Measurements from ENCODE around the gene WASF3. TPM values are rescaled to one million over a fixed set of nuclear protein-coding genes. Genes with fewer than 3 reads are reported as not detected.

The WASF3 gene
- total RNA-seq, 4 donors from 2014 or later: 0.75 to 4.9 (median 2.3) TPM

DNA sequence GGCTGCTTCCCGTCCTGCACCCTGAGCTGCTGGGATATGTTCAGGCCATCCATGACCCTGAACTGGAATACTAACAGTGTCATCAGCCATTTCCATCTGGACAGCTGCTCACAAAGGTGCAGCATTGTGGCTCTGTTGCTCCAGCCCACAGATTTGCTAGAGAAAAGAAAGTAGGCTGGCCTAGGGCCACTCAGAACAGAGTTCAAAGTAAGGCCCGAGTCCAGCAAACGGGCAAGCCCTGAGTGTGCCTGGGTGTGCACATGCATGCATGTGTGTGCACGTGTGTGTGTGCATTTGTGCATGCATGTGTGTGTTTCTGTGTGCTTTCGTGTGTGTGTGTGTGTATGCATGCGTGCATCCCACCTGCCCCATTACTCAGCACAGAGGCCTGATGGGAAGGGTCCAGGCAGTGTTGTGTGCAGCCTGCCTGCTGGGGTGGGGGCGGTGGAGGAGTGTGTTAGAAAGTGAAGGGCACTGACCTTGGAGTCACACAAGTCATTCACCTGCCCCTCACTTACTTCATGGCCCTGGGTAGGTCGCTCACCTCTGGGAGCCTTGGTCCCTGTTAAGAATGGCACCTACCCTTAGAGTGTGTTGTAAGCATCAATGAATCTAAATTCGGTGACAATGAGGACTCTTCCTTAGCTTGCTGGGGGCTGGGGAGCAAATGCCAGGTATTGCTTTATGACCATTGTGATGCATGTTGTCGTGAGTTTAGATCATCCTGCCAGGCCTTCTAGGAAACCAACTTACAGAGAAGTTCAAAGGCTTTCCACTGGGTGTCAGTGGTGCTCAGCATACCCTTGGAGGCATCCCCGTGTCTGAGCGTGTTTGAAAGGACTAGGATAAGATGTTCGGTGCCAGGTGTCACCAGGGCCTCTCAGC lies 149.9 kb downstream of the WASF3 start:
- DNase-seq: no peak
- Histone ChIP-seq H3K4me1 (no peaks in the 10 kb centered on the region), H3K27me3 (peaks cover 3% of the 10 kb centered on the region), H3K27ac (no peak overlapping the region), H3K36me3 (no peaks in the 10 kb centered on the region), H3K4me3 (no peak overlapping the region), H3K9me3 (no peaks in the 10 kb centered on the region)
- intact Hi-C loops (cut with DNase I; ENCODE audit: low total_unique reads) (no loop called here), in situ Hi-C loops (cut with MboI; ENCODE audit: low pct_ligation_motif_present in 1 of 4, low pct_unique_long_range_greater_than_20kb in 1 of 4, low sequenced_read_pairs in 3 of 4) (loop anchor here in 2 of 4 donors (10.0 to 25.0 kb wide), 2 partner anchors 230 to 523 kb away; no protein-coding TSS in a partner anchor)
- 46% methylated on average over 13 of the region's 13 CpGs; no CpG with 5 or more reads in 1 of the 2 donors for whole genome bisulfite sequencing, 2 donors (ENCODE audit: low coverage in 1 of 2)
- TF ChIP-seq POLR2A (IDR thresholded peaks at IDR 0.05) (no peak), POLR2AphosphoS5 (IDR thresholded peaks at IDR 0.05) (no peak)
- TF ChIP-seq, protein P1, sequence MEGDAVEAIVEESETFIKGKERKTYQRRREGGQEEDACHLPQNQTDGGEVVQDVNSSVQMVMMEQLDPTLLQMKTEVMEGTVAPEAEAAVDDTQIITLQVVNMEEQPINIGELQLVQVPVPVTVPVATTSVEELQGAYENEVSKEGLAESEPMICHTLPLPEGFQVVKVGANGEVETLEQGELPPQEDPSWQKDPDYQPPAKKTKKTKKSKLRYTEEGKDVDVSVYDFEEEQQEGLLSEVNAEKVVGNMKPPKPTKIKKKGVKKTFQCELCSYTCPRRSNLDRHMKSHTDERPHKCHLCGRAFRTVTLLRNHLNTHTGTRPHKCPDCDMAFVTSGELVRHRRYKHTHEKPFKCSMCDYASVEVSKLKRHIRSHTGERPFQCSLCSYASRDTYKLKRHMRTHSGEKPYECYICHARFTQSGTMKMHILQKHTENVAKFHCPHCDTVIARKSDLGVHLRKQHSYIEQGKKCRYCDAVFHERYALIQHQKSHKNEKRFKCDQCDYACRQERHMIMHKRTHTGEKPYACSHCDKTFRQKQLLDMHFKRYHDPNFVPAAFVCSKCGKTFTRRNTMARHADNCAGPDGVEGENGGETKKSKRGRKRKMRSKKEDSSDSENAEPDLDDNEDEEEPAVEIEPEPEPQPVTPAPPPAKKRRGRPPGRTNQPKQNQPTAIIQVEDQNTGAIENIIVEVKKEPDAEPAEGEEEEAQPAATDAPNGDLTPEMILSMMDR (IDR thresholded peaks at IDR 0.05): peak; percentile 26 to 56 (median 50)

DNA sequence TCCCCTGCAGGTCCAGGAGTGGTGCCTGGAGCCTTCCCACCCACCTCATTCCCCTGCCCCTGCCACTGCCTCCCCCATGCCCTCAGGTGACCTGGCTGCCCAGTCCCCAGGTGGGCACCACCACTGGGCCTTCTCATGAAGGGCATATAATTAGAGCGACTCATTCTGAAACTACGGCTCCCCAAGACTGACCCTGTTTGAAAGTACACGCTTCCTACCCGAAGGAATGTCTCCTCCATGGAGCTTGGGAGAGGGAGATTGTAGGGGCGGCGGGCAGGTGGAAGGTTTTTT lies 150.5 kb downstream of the WASF3 start:
- Histone ChIP-seq H3K4me3 (no peak overlapping the region), H3K36me3 (no peaks in the 10 kb centered on the region), H3K27ac (no peak overlapping the region), H3K27me3 (no peaks in the 10 kb centered on the region), H3K4me1 (no peaks in the 10 kb centered on the region), H3K9me3 (no peaks in the 10 kb centered on the region)
- 91% methylated on average over 4 to 6 of the region's 6 CpGs for WGBS, 2 donors (ENCODE audit: low coverage in 1 of 2)
- in situ Hi-C loops (cut with MboI; ENCODE audit: low pct_ligation_motif_present in 1 of 4, low pct_unique_long_range_greater_than_20kb in 1 of 4, low sequenced_read_pairs in 3 of 4) (loop anchor here in 2 of 4 donors (10.0 to 25.0 kb wide), 2 partner anchors 229 to 523 kb away; no protein-coding TSS in a partner anchor), intact Hi-C loops (cut with DNase I; ENCODE audit: low total_unique reads) (no loop called here)
- DNase-seq: no peak
- TF ChIP-seq POLR2AphosphoS5 (IDR thresholded peaks at IDR 0.05) (no peak), EP300 (IDR thresholded peaks at IDR 0.05; ENCODE audit: low read depth) (no peak), POLR2A (IDR thresholded peaks at IDR 0.05) (no peak)
- TF ChIP-seq, protein P1 (IDR thresholded peaks at IDR 0.05): no peak

DNA sequence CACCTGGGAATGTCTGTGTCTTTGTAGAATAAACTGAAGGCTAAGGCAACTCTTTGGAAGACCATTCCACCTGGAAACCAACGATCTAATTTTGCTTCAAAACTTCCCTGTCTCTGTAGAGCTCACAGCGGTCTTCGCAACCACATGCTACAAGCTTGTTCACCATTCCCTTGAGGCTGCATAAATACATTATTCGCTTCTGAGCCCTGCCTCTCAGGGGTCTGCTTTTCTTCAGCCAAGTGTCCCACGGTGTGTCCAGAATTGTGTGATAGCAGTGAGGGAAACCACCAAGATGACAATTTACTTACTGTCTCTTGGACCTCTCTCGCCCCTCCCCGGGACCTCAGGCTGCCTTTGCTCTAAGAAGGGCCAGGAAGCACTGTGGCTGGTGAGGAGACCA lies 152.0 kb downstream of the WASF3 start:
- intact Hi-C loops (cut with DNase I; ENCODE audit: low total_unique reads): no loop called here
- H3K4me1 ChIP-seq: no peaks in the 10 kb centered on the region
- H3K36me3 ChIP-seq: no peaks in the 10 kb centered on the region
- no peak overlapping the region for H3K4me3 ChIP-seq
- WGBS, 2 donors (ENCODE audit: low coverage in 1 of 2): 71 to 81% methylated on average over 4 to 7 of the region's 7 CpGs
- no peak for TF ChIP-seq EP300 (IDR thresholded peaks at IDR 0.05; ENCODE audit: low read depth)
- TF ChIP-seq POLR2AphosphoS5 (IDR thresholded peaks at IDR 0.05): no peak
- no peak for TF ChIP-seq POLR2A (IDR thresholded peaks at IDR 0.05)
- TF ChIP-seq, protein P1 (IDR thresholded peaks at IDR 0.05): no peak
- DNase-seq: no peak
- in situ Hi-C loops (cut with MboI; ENCODE audit: low pct_ligation_motif_present in 1 of 4, low pct_unique_long_range_greater_than_20kb in 1 of 4, low sequenced_read_pairs in 3 of 4): loop anchor here in 2 of 4 donors (10.0 to 25.0 kb wide), 2 partner anchors 228 to 525 kb away; no protein-coding TSS in a partner anchor
- H3K27me3 ChIP-seq: no peaks in the 10 kb centered on the region
- H3K9me3 ChIP-seq: no peaks in the 10 kb centered on the region
- no peak overlapping the region for H3K27ac ChIP-seq

DNA sequence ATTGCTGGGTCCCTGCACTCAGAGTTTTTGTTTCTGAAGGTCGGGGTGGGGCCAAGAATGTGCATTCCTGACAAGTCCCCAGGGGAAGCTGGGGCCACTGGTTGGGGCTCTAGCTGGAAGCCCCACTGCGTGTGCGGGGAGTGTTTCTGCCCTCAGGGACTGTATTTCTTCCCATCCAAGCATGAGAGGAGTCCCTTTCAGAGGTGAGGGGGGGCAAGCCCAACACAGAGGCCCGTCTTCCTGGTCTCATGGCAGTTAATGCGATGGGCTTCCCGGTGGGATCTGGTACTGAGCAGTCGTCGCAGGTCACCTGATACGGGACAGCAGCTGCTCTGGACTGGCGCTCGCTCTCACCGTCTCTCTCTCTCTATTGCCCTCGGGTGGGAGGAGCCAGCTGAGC lies 152.7 kb downstream of the WASF3 start:
- intact Hi-C loops (cut with DNase I; ENCODE audit: low total_unique reads) (no loop called here), in situ Hi-C loops (cut with MboI; ENCODE audit: low pct_ligation_motif_present in 1 of 4, low pct_unique_long_range_greater_than_20kb in 1 of 4, low sequenced_read_pairs in 3 of 4) (loop anchor here in 1 of 4 donors (25.0 kb wide), 1 partner anchor 227 kb away; no protein-coding TSS in a partner anchor)
- TF ChIP-seq EP300 (IDR thresholded peaks at IDR 0.05; ENCODE audit: low read depth) (no peak), POLR2A (IDR thresholded peaks at IDR 0.05) (no peak), POLR2AphosphoS5 (IDR thresholded peaks at IDR 0.05) (no peak)
- TF ChIP-seq, protein P1 (IDR thresholded peaks at IDR 0.05): no peak
- no peaks in the 10 kb centered on the region for H3K4me1 ChIP-seq
- H3K36me3 ChIP-seq: no peaks in the 10 kb centered on the region
- WGBS, 2 donors (ENCODE audit: low coverage in 1 of 2): 68 to 73% methylated on average over 6 to 13 of the region's 13 CpGs
- no peaks in the 10 kb centered on the region for H3K9me3 ChIP-seq
- no peak overlapping the region for H3K4me3 ChIP-seq
- no peak overlapping the region for H3K27ac ChIP-seq
- no peak for DNase-seq
- no peaks in the 10 kb centered on the region for H3K27me3 ChIP-seq

All from transverse colon (tissue), 4 donors.